ENCODE data around the gene SAMHD1.
"Not testable (repeated sequence)": the region's sequence is repeated elsewhere in the genome, so short reads cannot be mapped to it uniquely, and the experiment has no call there.

SAMHD1 gene

DNA sequence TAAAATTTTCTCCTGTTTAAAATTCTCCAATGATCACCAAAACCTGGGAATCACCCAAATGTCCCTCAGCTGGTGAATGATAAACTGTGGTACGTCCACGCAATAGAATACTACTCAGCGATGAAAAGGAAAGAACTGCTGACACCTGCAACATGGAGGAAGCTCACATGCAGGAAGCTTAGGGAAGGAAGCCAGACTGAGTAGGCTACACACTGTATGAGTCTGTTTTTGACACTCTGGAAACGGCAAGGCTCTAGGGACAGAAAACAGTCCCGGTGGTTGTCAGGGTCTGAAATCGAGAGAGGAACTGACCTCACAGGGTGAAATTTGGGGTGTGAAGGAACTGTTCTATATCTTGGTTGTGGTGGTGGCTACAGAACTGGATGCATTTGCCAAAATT, 100.7 kb downstream of the SAMHD1 start:
- DNase-seq: no peak

DNA sequence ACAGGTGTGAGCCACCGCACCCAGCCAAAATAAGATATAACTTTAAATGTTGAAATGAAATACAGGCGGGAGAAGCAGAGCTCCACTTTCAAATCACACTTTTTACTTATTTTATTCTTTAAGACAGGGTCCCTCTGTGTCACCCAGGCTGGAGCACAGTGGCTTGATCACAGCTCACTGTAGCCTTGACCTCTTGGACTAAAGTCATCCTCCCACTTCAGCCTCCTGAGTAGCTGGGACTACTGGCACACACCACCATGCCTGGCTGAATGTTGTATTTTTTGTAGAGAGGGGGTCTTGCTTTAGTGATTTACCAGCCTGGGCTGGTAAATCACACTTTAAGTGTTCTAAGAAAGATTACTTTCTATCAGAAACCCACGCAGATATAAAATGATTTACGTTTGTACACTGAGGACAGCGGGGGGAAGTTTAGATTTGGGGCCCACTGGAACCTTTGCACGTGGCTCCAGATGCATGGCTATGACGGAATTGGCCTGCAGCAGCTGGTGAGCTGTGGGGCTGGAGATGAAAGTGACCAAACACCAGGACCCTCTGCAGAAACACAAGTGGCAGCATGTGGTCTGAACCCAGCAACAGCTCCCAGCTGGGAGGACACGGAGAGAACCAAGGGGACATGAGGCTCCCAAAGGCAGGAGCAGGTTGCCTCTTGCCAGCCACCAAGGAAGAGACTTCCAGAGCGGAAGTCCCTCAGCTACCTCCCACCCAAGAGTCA, 102.0 kb downstream of the SAMHD1 start:
- no peak for DNase-seq

- DNase-seq: no peak
Measured at GRCh38 chr20:36848677-36849076, 102.8 kb downstream of the SAMHD1 start.

DNA sequence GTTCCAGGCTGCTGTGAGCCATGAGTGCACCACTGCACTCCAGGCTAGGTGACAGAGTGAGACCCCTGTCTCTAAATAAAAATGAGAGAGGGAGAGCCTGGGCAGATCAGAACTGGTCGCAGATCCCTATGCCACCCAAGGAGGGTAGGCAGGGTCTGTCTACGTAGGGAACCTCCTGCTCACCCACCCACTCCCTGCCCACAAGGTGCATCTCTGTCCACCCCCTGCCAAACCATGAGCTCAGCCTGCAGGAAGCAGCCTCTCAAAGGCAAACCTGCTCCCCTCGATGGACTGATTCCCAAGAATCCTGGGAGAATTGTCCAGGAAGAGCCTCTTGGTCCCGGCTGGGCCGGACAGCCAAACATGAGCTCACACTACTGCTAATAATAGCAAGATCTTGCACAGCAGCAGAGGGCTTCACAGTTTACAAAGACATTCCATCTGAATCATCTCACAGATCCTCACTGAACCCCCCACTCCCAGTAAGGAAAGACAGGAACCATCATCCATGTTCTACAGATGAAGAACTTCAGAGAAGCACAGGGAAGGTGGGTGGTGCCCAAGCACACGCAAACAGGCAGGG, 103.3 kb downstream of the SAMHD1 start:
- DNase-seq: no peak

GRCh38 chr20:36847710-36848040, 103.8 kb downstream of the SAMHD1 start:
- DNase-seq: no peak

GRCh38 chr20:36847009-36847709, 104.3 kb downstream of the SAMHD1 start:
- DNase-seq: no peak

- no peak for DNase-seq
Measured at GRCh38 chr20:36845288-36845971, 106.1 kb downstream of the SAMHD1 start.

DNA sequence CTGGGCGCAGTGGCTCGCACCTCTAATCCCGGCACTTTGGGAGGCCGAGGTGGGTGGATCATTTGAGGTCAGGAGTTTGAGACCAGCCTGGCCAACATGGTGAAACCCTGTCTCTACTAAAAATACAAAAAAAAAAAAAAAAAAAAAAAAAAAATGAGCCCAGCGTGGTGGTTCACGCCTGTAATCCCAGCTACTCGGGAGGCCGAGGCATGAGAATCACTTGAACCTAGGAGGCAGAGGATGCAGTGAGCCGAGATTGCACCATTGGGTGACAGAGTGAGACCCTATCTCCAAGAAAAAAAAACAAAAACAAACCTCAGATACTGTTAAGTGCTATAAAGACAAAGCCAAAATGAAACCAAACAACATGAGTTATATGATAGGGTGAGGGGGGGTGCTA, 110.5 kb downstream of the SAMHD1 start:
- not testable (repeated sequence) for DNase-seq

Measured in activated CD4-positive, alpha-beta T cell treated with anti-CD3 and anti-CD28 coated beads for 4 hours (primary cell).